Measurements from ENCODE around the gene CACNB2.
"Not testable (repeated sequence)": the region's sequence is repeated elsewhere in the genome, so short reads cannot be mapped to it uniquely, and the experiment has no call there.

Gene CACNB2

GRCh38 chr10:18145652-18146051, 5.4 kb downstream of the CACNB2 start:
- DNase-seq (ENCODE audit: low read depth) = no peak

- no peak for DNase-seq (ENCODE audit: low read depth)
Measured at GRCh38 chr10:18149196-18149800, 9.1 kb downstream of the CACNB2 start.

GRCh38 chr10:18151356-18151890, 11.2 kb downstream of the CACNB2 start:
- DNase-seq (ENCODE audit: low read depth) = no peak

- DNase-seq (ENCODE audit: low read depth) = not testable (repeated sequence)
Measured at GRCh38 chr10:18153381-18153780, 13.2 kb downstream of the CACNB2 start.

- DNase-seq (ENCODE audit: low read depth) = no peak
Measured at GRCh38 chr10:18155321-18155720, 15.1 kb downstream of the CACNB2 start.

- not testable (repeated sequence) for DNase-seq (ENCODE audit: low read depth)
Measured at GRCh38 chr10:18156797-18157196, 16.6 kb downstream of the CACNB2 start.

GRCh38 chr10:18157881-18158280, 17.7 kb downstream of the CACNB2 start:
- no peak for DNase-seq (ENCODE audit: low read depth)

- no peak for DNase-seq (ENCODE audit: low read depth)
Measured at GRCh38 chr10:18158773-18159265, 18.6 kb downstream of the CACNB2 start.

GRCh38 chr10:18159557-18159956, 19.3 kb downstream of the CACNB2 start:
- DNase-seq (ENCODE audit: low read depth) = no peak

- DNase-seq (ENCODE audit: low read depth) = no peak
Measured at GRCh38 chr10:18162021-18162627, 21.9 kb downstream of the CACNB2 start.

- DNase-seq (ENCODE audit: low read depth) = no peak
Measured at GRCh38 chr10:18164093-18164492, 23.9 kb downstream of the CACNB2 start.

- DNase-seq (ENCODE audit: low read depth) = no peak
Measured at GRCh38 chr10:18164748-18165361, 24.6 kb downstream of the CACNB2 start.

GRCh38 chr10:18178854-18179483, 38.7 kb downstream of the CACNB2 start:
- no peak for DNase-seq (ENCODE audit: low read depth)

- DNase-seq (ENCODE audit: low read depth) = no peak
Measured at GRCh38 chr10:18179891-18180290, 39.7 kb downstream of the CACNB2 start.

GRCh38 chr10:18181382-18181781, 41.2 kb downstream of the CACNB2 start:
- not testable (repeated sequence) for DNase-seq (ENCODE audit: low read depth)

GRCh38 chr10:18185621-18186020, 45.4 kb downstream of the CACNB2 start:
- no peak for DNase-seq (ENCODE audit: low read depth)

- no peak for DNase-seq (ENCODE audit: low read depth)
Measured at GRCh38 chr10:18190840-18191239, 50.6 kb downstream of the CACNB2 start.

GRCh38 chr10:18194634-18195033, 54.4 kb downstream of the CACNB2 start:
- no peak for DNase-seq (ENCODE audit: low read depth)

GRCh38 chr10:18195060-18195799, 55.0 kb downstream of the CACNB2 start:
- DNase-seq (ENCODE audit: low read depth) = no peak

GRCh38 chr10:18196806-18197550, 56.8 kb downstream of the CACNB2 start:
- DNase-seq (ENCODE audit: low read depth) = no peak

GRCh38 chr10:18197706-18198105, 57.5 kb downstream of the CACNB2 start:
- no peak for DNase-seq (ENCODE audit: low read depth)
